Measurements from ENCODE around the gene DDX42. TPM values are rescaled to one million over a fixed set of nuclear protein-coding genes. Genes with fewer than 3 reads are reported as not detected.

The DDX42 gene
- total RNA-seq, 2 donors from 2014 or later: 92.9 to 157 TPM

- Histone ChIP-seq H3K4me1 (ENCODE audit: control insufficient read depth in 1 of 2, low read depth in 2 of 2) (peaks cover 18 to 28% of the 10 kb centered on the region in 2 donors), H3K27ac (no peak overlapping the region), H3K27me3 (replicated peaks; ENCODE audit: insufficient read depth) (no peaks in the 10 kb centered on the region), H3K4me3 (no peak overlapping the region), H3K36me3 (peaks cover 5% of the 10 kb centered on the region), H3K9me3 (no peaks in the 10 kb centered on the region)
- DNase-seq (ENCODE audit: low spot score) (no peak), ATAC-seq (ENCODE audit: insufficient number of reproducible peaks, low FRiP score, low read depth) (no peak)
- TF ChIP-seq, protein P1, sequence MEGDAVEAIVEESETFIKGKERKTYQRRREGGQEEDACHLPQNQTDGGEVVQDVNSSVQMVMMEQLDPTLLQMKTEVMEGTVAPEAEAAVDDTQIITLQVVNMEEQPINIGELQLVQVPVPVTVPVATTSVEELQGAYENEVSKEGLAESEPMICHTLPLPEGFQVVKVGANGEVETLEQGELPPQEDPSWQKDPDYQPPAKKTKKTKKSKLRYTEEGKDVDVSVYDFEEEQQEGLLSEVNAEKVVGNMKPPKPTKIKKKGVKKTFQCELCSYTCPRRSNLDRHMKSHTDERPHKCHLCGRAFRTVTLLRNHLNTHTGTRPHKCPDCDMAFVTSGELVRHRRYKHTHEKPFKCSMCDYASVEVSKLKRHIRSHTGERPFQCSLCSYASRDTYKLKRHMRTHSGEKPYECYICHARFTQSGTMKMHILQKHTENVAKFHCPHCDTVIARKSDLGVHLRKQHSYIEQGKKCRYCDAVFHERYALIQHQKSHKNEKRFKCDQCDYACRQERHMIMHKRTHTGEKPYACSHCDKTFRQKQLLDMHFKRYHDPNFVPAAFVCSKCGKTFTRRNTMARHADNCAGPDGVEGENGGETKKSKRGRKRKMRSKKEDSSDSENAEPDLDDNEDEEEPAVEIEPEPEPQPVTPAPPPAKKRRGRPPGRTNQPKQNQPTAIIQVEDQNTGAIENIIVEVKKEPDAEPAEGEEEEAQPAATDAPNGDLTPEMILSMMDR (IDR thresholded peaks at IDR 0.05): no peak
Measured at GRCh38 chr17:63780507-63780906, 6.5 kb downstream of the DDX42 start.

DNA sequence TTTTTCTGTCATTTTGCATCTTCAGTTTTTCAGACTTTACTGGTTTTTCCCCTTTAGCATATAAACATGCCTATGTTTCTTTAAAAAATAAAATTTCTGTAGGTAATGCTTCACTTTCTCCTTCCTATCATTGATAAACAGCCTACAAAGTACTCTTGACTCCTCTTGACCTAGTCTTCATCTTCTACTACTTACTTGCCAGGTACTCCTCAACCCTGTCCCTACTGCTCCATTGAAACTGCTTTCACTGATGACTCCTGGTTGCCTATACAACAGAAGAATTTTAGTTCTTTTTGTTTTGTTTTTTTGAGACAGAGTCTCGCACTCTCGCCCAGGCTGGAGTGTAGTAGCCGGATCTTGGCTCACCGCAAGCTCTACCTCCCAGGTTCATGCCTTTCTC lies 7.0 kb downstream of the DDX42 start:
- Histone ChIP-seq H3K27me3 (replicated peaks; ENCODE audit: insufficient read depth) (no peaks in the 10 kb centered on the region), H3K4me1 (ENCODE audit: control insufficient read depth in 1 of 2, low read depth in 2 of 2) (peaks cover 14 to 24% of the 10 kb centered on the region in 2 donors), H3K27ac (no peak overlapping the region), H3K4me3 (no peak overlapping the region), H3K9me3 (no peaks in the 10 kb centered on the region), H3K36me3 (peaks cover 5% of the 10 kb centered on the region)
- DNase-seq (ENCODE audit: low spot score) (no peak), ATAC-seq (ENCODE audit: insufficient number of reproducible peaks, low FRiP score, low read depth) (no peak)
- TF ChIP-seq, protein P1 (IDR thresholded peaks at IDR 0.05): no peak

- DNase-seq (ENCODE audit: low spot score) (no peak), ATAC-seq (ENCODE audit: insufficient number of reproducible peaks, low FRiP score, low read depth) (no peak)
- Histone ChIP-seq H3K4me3 (no peak overlapping the region), H3K27me3 (replicated peaks; ENCODE audit: insufficient read depth) (no peaks in the 10 kb centered on the region), H3K4me1 (ENCODE audit: control insufficient read depth in 1 of 2, low read depth in 2 of 2) (peaks cover 0 to 6% of the 10 kb centered on the region in 2 donors), H3K36me3 (peaks cover 16% of the 10 kb centered on the region), H3K9me3 (no peaks in the 10 kb centered on the region), H3K27ac (no peak overlapping the region)
- TF ChIP-seq, protein P1 (IDR thresholded peaks at IDR 0.05): no peak
Measured at GRCh38 chr17:63783522-63783921, 9.6 kb downstream of the DDX42 start.

- DNase-seq (ENCODE audit: low spot score) (no peak), ATAC-seq (ENCODE audit: insufficient number of reproducible peaks, low FRiP score, low read depth) (no peak)
- Histone ChIP-seq H3K27me3 (replicated peaks; ENCODE audit: insufficient read depth) (no peaks in the 10 kb centered on the region), H3K9me3 (no peaks in the 10 kb centered on the region), H3K27ac (no peak overlapping the region), H3K4me1 (ENCODE audit: control insufficient read depth in 1 of 2, low read depth in 2 of 2) (peaks cover 0 to 5% of the 10 kb centered on the region in 2 donors), H3K4me3 (no peak overlapping the region), H3K36me3 (peaks cover 27% of the 10 kb centered on the region)
- TF ChIP-seq, protein P1 (IDR thresholded peaks at IDR 0.05): no peak
Measured at GRCh38 chr17:63785556-63785955, 11.6 kb downstream of the DDX42 start.

- ATAC-seq (ENCODE audit: insufficient number of reproducible peaks, low FRiP score, low read depth): no peak
- no peaks in the 10 kb centered on the region for H3K9me3 ChIP-seq
- H3K27me3 ChIP-seq (replicated peaks; ENCODE audit: insufficient read depth): no peaks in the 10 kb centered on the region
- no peak overlapping the region for H3K27ac ChIP-seq
- no peak for DNase-seq (ENCODE audit: low spot score)
- TF ChIP-seq, protein P1 (IDR thresholded peaks at IDR 0.05): no peak
- peaks cover 28% of the 10 kb centered on the region for H3K36me3 ChIP-seq
- no peaks in the 10 kb centered on the region for H3K4me1 ChIP-seq (ENCODE audit: control insufficient read depth in 1 of 2, low read depth in 2 of 2)
- H3K4me3 ChIP-seq: no peak overlapping the region
Measured at GRCh38 chr17:63786117-63786516, 12.1 kb downstream of the DDX42 start.
